ENCODE data around the gene POFUT2.

DNA sequence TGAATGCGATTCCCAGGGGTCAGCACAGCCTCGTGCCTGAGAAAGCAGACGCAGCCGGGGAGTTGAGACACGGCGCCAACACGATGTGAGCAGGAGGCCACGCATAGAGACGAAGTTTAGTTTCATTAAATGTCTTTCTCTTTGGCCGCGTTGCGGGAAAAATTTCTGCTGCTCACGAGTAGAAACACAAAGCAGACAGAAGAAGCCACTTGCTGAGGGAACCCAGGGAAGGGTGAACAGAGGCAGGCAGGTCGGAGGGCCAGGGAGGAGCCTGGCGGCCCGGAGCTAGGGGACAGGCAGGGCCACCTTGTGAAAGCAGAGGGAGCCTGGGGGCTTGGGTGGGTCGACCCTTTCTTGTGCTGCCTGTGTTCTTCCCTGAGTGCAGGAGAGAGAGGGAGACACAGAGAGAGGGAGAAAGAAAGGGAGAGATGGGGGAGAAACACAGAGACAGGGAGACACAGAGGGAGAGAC is 33.2 kb downstream of the POFUT2 start:
- no peak for TF ChIP-seq POLR2A (IDR thresholded peaks at IDR 0.05)
- TF ChIP-seq, protein P1, sequence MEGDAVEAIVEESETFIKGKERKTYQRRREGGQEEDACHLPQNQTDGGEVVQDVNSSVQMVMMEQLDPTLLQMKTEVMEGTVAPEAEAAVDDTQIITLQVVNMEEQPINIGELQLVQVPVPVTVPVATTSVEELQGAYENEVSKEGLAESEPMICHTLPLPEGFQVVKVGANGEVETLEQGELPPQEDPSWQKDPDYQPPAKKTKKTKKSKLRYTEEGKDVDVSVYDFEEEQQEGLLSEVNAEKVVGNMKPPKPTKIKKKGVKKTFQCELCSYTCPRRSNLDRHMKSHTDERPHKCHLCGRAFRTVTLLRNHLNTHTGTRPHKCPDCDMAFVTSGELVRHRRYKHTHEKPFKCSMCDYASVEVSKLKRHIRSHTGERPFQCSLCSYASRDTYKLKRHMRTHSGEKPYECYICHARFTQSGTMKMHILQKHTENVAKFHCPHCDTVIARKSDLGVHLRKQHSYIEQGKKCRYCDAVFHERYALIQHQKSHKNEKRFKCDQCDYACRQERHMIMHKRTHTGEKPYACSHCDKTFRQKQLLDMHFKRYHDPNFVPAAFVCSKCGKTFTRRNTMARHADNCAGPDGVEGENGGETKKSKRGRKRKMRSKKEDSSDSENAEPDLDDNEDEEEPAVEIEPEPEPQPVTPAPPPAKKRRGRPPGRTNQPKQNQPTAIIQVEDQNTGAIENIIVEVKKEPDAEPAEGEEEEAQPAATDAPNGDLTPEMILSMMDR (IDR thresholded peaks at IDR 0.05): no peak
